Prostate gland (tissue), 2 donors: ENCODE results near the gene DPH1. TPM values are rescaled to one million over a fixed set of nuclear protein-coding genes. Genes with fewer than 3 reads are reported as not detected.

ENCODE experiments used
- DNase-seq: peaks from one replicate; pipeline ENCODE4 v3.0.0-alpha.2; 2019; ENCODE audit warnings: low spot score
- H3K27ac ChIP-seq, 2 donors: fragments of 200-600 bp; sonication (generic); 2 replicates each; pipeline ENCODE4 v1.5.1; 2017 to 2019
- H3K27me3 ChIP-seq: fragments of 200-600 bp; sonication (generic); replicated peaks from 2 replicates; pipeline ENCODE4 v1.5.1; 2019; ENCODE audit not compliant: insufficient read depth
- H3K36me3 ChIP-seq, 2 donors: fragments of 200-600 bp; sonication (generic); 1 replicate in 1 of 2; 2 replicates in 1 of 2; pipeline versions ENCODE4 v1.5.1 to v1.8.1; 2017 to 2019
- H3K4me1 ChIP-seq: fragments of 200-600 bp; sonication (generic); replicated peaks from 2 replicates; pipeline ENCODE4 v1.5.1; 2019
- H3K4me3 ChIP-seq, 2 donors: fragments of 200-600 bp; sonication (generic); 2 replicates each; pipeline ENCODE4 v1.5.1; 2017 to 2019
- H3K9me3 ChIP-seq: fragments of 200-600 bp; sonication (generic); 2 replicates; pipeline ENCODE4 v1.5.1; 2017
- POLR2A ChIP-seq: fragments of 450-650 bp; IDR thresholded peaks from one replicate; pipeline ENCODE4 v1.6.1; 2016; ENCODE audit warnings: antibody characterized with exemption, mild to moderate bottlenecking
- POLR2AphosphoS5 ChIP-seq: sonication (generic); formaldehyde crosslinking; IDR thresholded peaks from one replicate; pipeline ENCODE4 v1.6.1; 2017; ENCODE audit warnings: antibody characterized with exemption
- WGBS: methylation state at CpG from one replicate; pipeline ENCODE4 v1.1.5; 2018; 5-methylcytosine and 5-hydroxymethylcytosine counted together
- intact Hi-C: fragments of 100-400 bp; cut with DNase I; formaldehyde crosslinking; loops from one replicate; pipeline ENCODE4 v1.14.2; 2022
- total RNA-seq, 2 donors: library from RNA; depleted of rRNA; stranded (reverse); fragments of >200 nt; gene quantifications; one replicate each; pipeline ENCODE4 v1.1.0, GENCODE V29; 2016
- TF ChIP-seq, protein P1 (sequence below), 4 experiments: fragments of 200-600 bp in 2 of 4; fragments of 450-650 bp in 2 of 4; sonication (generic) in 2 of 4; IDR thresholded peaks; 1 replicate in 3 of 4; 2 replicates in 1 of 4; pipeline ENCODE4 v1.5.1; 2016 to 2019; ENCODE audit warnings: antibody characterized with exemption in 4 of 4, mild to moderate bottlenecking in 2 of 4, moderate library complexity in 2 of 4

Gene DPH1
- total RNA-seq, 2 donors from 2014 or later = 61.4 to 84.1 TPM

DNA sequence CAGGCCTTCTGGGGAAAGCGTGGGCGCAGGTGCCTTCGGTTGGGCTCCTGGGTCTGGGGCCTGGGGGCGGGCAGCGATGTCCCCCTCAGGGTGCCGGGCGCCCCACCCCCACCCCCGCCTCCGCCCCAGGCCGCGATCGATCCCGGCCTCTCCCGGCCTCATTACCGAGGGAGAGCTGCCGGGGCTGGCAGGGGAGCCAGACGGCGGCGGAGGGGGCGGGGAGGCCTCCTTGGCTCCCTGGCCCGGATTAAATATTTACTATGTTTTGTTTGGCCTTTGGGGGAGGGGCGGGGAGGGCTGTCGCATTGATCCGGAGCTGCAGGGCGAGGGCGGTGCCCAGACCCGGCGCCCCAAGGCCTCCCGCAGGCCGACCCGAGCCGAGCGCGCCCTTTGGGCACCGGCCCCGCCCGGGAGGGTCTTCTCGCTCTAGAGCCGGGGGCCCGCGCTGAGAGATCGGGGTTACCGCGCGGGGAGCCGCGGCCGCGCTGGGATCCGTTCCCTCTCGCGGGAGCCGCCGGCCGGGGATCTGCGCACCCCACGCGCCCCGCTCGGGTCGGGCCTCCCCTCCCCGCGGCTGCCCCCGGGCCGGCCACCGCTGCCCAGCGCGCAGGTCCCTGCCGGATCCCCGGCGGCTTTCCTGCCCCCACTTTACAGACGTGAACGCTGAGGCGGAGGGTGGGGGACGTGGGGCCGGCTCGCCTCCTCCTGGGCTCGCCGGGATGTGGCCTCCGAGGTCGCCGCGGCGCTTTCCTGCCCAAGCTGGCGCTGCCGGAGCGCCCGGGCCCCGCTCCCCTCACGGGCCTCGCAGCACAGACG, 31.8 kb upstream of the DPH1 start:
- TF ChIP-seq POLR2A (no peak), POLR2AphosphoS5 (no peak)
- TF ChIP-seq, protein P1, sequence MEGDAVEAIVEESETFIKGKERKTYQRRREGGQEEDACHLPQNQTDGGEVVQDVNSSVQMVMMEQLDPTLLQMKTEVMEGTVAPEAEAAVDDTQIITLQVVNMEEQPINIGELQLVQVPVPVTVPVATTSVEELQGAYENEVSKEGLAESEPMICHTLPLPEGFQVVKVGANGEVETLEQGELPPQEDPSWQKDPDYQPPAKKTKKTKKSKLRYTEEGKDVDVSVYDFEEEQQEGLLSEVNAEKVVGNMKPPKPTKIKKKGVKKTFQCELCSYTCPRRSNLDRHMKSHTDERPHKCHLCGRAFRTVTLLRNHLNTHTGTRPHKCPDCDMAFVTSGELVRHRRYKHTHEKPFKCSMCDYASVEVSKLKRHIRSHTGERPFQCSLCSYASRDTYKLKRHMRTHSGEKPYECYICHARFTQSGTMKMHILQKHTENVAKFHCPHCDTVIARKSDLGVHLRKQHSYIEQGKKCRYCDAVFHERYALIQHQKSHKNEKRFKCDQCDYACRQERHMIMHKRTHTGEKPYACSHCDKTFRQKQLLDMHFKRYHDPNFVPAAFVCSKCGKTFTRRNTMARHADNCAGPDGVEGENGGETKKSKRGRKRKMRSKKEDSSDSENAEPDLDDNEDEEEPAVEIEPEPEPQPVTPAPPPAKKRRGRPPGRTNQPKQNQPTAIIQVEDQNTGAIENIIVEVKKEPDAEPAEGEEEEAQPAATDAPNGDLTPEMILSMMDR (IDR thresholded peaks at IDR 0.05) = no peak
- peaks cover 37% of the 10 kb centered on the region for H3K4me1 ChIP-seq

DNA sequence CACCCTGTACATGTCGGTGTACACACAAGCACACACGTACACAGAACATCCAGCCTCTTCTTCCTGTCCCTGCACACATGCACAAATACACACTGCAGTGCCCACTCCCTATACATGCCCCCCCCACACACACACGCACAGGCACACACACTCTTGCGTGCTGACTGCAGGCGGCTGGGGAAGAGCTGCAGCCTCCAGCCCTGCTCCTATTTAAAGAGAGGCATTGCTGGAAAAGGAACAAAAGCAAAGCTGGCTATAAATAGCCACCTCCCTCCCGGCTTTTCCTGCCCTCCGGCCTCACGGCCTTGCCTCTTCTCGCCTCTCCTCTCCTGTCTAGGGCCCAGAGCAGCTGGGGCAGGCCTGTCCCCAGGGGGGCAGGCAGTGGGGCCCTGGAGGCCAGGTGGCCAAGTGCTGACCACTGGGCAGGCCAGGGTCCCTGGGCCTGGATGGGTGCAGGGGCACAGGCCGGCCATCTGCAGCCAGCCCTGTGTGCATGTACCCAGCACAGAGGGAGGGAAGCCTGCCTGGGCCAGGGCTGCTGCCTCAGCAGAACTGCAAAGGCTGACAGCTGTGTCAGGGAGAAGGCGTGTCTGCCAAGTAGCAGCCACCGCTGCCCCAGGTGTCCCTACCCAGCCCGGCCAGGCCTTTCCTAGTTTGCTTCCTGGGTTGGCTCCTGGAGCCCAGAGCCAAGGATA, 30.2 kb upstream of the DPH1 start:
- Histone ChIP-seq H3K9me3 (no peaks in the 10 kb centered on the region), H3K4me1 (peaks cover 37% of the 10 kb centered on the region), H3K36me3 (no peaks in the 10 kb centered on the region), H3K4me3 (no peak overlapping the region), H3K27ac (peak overlapping the region; percentile 80 to 87), H3K27me3 (no peaks in the 10 kb centered on the region)
- peak; percentile 71 for DNase-seq
- intact Hi-C loops = loop anchor here (5.0 kb wide), 1 partner anchor 62 kb away; no protein-coding TSS in a partner anchor
- TF ChIP-seq, protein P1 (IDR thresholded peaks at IDR 0.05) = no peak
- TF ChIP-seq POLR2AphosphoS5 (peak; percentile 62), POLR2A (no peak)
- WGBS = 8% methylated on average over 12 of the region's 13 CpGs

More for the DNA sequence above, 31.8 kb upstream of the DPH1 start:
- H3K9me3 ChIP-seq = no peaks in the 10 kb centered on the region
- H3K4me3 ChIP-seq = peak overlapping the region; percentile 18 to 40
- peak; percentile 77 for DNase-seq
- peak overlapping the region; percentile 84 to 87 for H3K27ac ChIP-seq
- intact Hi-C loops = loop anchor here (5.0 kb wide), 1 partner anchor 61 kb away; no protein-coding TSS in a partner anchor
- no peaks in the 10 kb centered on the region for H3K27me3 ChIP-seq
- H3K36me3 ChIP-seq = no peaks in the 10 kb centered on the region
- 6% methylated on average over 52 of the region's 92 CpGs for WGBS

DNA sequence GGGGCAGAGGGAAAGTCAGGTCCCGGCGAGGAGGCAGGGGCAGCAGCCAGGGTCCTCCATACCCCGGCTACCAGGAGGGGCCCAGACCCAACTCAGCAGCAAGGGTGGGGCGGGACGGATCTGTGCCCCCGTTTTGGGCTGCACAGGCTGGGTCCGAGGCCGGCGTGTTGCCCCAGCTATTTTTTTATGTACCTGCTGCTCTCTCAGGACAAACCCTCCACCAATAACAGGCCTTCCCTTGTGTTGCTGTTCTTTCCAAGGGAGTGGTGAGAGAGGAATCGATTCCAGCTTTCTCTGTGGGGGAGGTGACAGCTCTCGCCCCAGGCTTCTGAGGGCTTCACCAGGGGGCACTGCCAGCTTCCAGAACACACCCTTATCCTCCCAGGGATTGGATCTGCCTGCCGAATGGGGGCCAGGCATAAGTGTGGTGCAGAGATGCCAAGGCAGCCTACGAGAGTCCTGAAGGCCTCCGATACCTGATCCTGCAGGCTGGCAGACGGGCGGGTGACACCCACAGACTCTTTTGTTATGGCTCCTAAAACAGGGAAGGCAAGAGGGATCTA, 27.1 kb upstream of the DPH1 start:
- TF ChIP-seq POLR2A (no peak), POLR2AphosphoS5 (no peak)
- TF ChIP-seq, protein P1 (IDR thresholded peaks at IDR 0.05) = peak in 1 of 4 experiments; percentile 4

DNA sequence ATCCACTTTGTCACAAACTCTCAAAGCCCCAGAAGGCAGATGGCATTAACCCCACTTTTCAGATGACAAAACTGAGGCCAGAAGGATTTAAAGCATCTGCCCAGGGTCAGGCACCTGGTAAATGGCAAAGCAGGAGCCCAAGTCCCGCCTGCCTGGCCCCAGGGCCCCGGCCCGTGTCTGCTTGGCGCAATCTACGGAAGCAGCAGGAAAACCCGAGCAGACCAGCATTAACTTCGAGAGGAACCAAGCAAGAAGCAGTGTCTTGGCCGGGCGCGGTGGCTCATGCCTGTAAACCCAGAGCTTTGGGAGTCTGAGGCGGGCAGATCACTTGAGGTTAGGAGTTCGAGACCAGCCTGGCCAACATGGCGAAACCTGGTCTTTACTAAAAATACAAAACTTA, 26.4 kb upstream of the DPH1 start:
- TF ChIP-seq POLR2A = no peak
- TF ChIP-seq POLR2AphosphoS5 = no peak
- TF ChIP-seq, protein P1 (IDR thresholded peaks at IDR 0.05) = no peak
- no peak for DNase-seq
- intact Hi-C loops = no loop called here
- H3K27me3 ChIP-seq = no peaks in the 10 kb centered on the region
- 97% methylated on average over 13 of the region's 13 CpGs for WGBS
- no peak overlapping the region for H3K4me3 ChIP-seq
- H3K36me3 ChIP-seq = no peaks in the 10 kb centered on the region
- H3K27ac ChIP-seq = peak overlapping the region; percentile 69 to 82
- H3K9me3 ChIP-seq = no peaks in the 10 kb centered on the region
- peaks cover 11% of the 10 kb centered on the region for H3K4me1 ChIP-seq

More for the DNA sequence above, 27.1 kb upstream of the DPH1 start:
- Histone ChIP-seq H3K36me3 (no peaks in the 10 kb centered on the region), H3K4me1 (peaks cover 16% of the 10 kb centered on the region), H3K4me3 (no peak overlapping the region), H3K9me3 (no peaks in the 10 kb centered on the region), H3K27me3 (no peaks in the 10 kb centered on the region), H3K27ac (peak overlapping the region; percentile 69 to 82)
- intact Hi-C loops = no loop called here
- 56% methylated on average over 13 of the region's 16 CpGs for WGBS
- DNase-seq = peak; percentile 46
